Calu3 (cell line): Measurements from ENCODE around the gene VRK1. TPM values are rescaled to one million over a fixed set of nuclear protein-coding genes. Genes with fewer than 3 reads are reported as not detected.

Experiments used
- BruUV-seq: library from RNA; stranded (reverse); fragments of 400-500 nt; replicated peaks from 2 replicates; lab custom pipeline; 2021; lab: Mats Ljungman, UMichigan
- CTCF ChIA-PET: fragments of 300-600 bp; sonication (Branson Sonifier 250); formaldehyde crosslinking; loops from one replicate; lab custom pipeline; 2022; ENCODE audit warnings: antibody characterized with exemption; lab: Charles Lee
- DNase-seq: peaks from one replicate; pipeline ENCODE4 v3.0.0; 2022
- H3K27ac Mint-ChIP-seq: one replicate; pipeline ENCODE4 v1.8.0; 2022; ENCODE audit warnings: mixed read lengths; ENCODE audit not compliant: unreplicated experiment
- H3K27me3 Mint-ChIP-seq: one replicate; pipeline ENCODE4 v1.8.0; 2022; ENCODE audit warnings: mixed read lengths; ENCODE audit not compliant: unreplicated experiment
- H3K36me3 Mint-ChIP-seq: one replicate; pipeline ENCODE4 v1.8.0; 2022; ENCODE audit warnings: mild to moderate bottlenecking, moderate library complexity, mixed read lengths; ENCODE audit not compliant: insufficient read depth, unreplicated experiment
- H3K4me1 Mint-ChIP-seq: one replicate; pipeline ENCODE4 v1.8.0; 2022; ENCODE audit warnings: mild to moderate bottlenecking, low read depth, mixed read lengths; ENCODE audit not compliant: unreplicated experiment
- H3K4me3 Mint-ChIP-seq: one replicate; pipeline ENCODE4 v1.8.0; 2022; ENCODE audit warnings: mild to moderate bottlenecking, low read depth, moderate library complexity, mixed read lengths; ENCODE audit not compliant: unreplicated experiment
- H3K9me3 Mint-ChIP-seq: one replicate; pipeline ENCODE4 v1.8.0; 2022; ENCODE audit warnings: low read depth, mixed read lengths; ENCODE audit not compliant: unreplicated experiment
- intact Hi-C: fragments of 100-400 bp; cut with micrococcal nuclease; formaldehyde crosslinking; loops from one replicate; pipeline ENCODE4 v1.10.0; 2022; ENCODE audit not compliant: unreplicated experiment
- total RNA-seq: library from RNA; stranded (reverse); gene quantifications from 2 replicates; pipeline ENCODE4 v1.2.3, GENCODE V29; 2022
- TF ChIP-seq, protein P1 (sequence below): fragments of 200-600 bp; IDR thresholded peaks from one replicate; pipeline ENCODE4 v1.8.0; 2022; ENCODE audit warnings: antibody characterized with exemption; ENCODE audit not compliant: unreplicated experiment

The VRK1 gene
- total RNA-seq, 1 experiment from 2014 or later: 51.3 TPM

- DNase-seq: no peak
- H3K36me3 Mint-ChIP-seq: no peaks in the 10 kb centered on the region
- H3K4me1 Mint-ChIP-seq: peaks cover 17% of the 10 kb centered on the region
- TF ChIP-seq, protein P1, sequence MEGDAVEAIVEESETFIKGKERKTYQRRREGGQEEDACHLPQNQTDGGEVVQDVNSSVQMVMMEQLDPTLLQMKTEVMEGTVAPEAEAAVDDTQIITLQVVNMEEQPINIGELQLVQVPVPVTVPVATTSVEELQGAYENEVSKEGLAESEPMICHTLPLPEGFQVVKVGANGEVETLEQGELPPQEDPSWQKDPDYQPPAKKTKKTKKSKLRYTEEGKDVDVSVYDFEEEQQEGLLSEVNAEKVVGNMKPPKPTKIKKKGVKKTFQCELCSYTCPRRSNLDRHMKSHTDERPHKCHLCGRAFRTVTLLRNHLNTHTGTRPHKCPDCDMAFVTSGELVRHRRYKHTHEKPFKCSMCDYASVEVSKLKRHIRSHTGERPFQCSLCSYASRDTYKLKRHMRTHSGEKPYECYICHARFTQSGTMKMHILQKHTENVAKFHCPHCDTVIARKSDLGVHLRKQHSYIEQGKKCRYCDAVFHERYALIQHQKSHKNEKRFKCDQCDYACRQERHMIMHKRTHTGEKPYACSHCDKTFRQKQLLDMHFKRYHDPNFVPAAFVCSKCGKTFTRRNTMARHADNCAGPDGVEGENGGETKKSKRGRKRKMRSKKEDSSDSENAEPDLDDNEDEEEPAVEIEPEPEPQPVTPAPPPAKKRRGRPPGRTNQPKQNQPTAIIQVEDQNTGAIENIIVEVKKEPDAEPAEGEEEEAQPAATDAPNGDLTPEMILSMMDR: no peak
- intact Hi-C loops: no loop called here
- no peak overlapping the region for H3K27ac Mint-ChIP-seq
- no peaks in the 10 kb centered on the region for H3K27me3 Mint-ChIP-seq
- H3K9me3 Mint-ChIP-seq: peaks cover 5% of the 10 kb centered on the region
- no TSS peak for BruUV-seq
- H3K4me3 Mint-ChIP-seq: no peak overlapping the region
- CTCF ChIA-PET: no interaction called here
Measured at GRCh38 chr14:96905065-96905464, 107.9 kb downstream of the VRK1 start.

DNA sequence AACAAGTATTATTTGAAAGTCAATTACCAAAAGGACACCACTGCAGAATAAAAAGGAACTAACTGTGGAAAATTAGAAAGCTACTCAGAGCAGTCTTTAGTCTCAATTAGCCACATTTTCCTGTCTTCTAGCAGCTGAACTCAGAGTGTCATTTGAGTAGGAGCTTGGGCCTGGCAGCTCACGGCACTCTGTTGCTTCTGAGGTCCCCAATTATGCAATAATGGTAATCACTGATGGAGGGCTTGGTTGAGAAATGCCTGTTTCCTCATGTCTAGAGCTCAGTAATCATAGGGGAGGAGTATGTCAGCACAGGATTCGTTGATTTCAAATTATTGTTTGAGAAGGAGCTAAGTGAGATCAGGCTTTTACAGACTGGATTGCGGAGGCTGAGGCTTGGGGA, 108.6 kb downstream of the VRK1 start:
- no peak overlapping the region for H3K4me3 Mint-ChIP-seq
- CTCF ChIA-PET: no interaction called here
- H3K27ac Mint-ChIP-seq: no peak overlapping the region
- no TSS peak for BruUV-seq
- no peaks in the 10 kb centered on the region for H3K36me3 Mint-ChIP-seq
- TF ChIP-seq, protein P1: no peak
- peaks cover 17% of the 10 kb centered on the region for H3K4me1 Mint-ChIP-seq
- DNase-seq: no peak
- H3K27me3 Mint-ChIP-seq: no peaks in the 10 kb centered on the region
- peaks cover 6% of the 10 kb centered on the region for H3K9me3 Mint-ChIP-seq
- intact Hi-C loops: no loop called here

DNA sequence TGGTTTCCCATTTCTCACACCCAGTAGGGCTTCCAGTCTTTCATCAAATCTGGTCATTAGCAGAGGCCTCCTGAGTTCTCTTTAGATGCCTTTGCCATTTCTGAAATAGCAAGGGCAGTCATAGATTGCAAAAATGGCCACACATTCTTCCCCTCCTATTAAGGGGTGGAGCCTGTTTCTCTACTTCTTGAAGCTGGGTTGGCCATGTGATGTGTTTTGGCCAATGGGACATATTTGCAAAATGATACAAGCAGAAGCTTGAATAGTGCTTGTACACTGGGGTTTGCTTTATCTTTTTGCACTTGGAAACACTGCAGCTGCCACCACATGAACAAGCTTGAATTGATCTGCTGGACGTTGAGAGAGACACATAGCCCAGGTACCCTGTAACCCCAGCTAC, 109.3 kb downstream of the VRK1 start:
- CTCF ChIA-PET: no interaction called here
- no peak overlapping the region for H3K4me3 Mint-ChIP-seq
- peaks cover 17% of the 10 kb centered on the region for H3K4me1 Mint-ChIP-seq
- no peak overlapping the region for H3K27ac Mint-ChIP-seq
- H3K36me3 Mint-ChIP-seq: no peaks in the 10 kb centered on the region
- BruUV-seq: no TSS peak
- DNase-seq: no peak
- TF ChIP-seq, protein P1: no peak
- H3K9me3 Mint-ChIP-seq: peaks cover 6% of the 10 kb centered on the region
- intact Hi-C loops: no loop called here
- H3K27me3 Mint-ChIP-seq: no peaks in the 10 kb centered on the region

GRCh38 chr14:96909841-96910364, 112.7 kb downstream of the VRK1 start:
- DNase-seq: no peak
- H3K27ac Mint-ChIP-seq: no peak overlapping the region
- CTCF ChIA-PET: interaction anchor here (0.6 kb wide), 1 partner anchor 480 kb away, joined by 3 read pairs; no protein-coding TSS in a partner anchor
- intact Hi-C loops: no loop called here
- no TSS peak for BruUV-seq
- H3K9me3 Mint-ChIP-seq: peaks cover 6% of the 10 kb centered on the region
- TF ChIP-seq, protein P1: no peak
- H3K4me1 Mint-ChIP-seq: no peaks in the 10 kb centered on the region
- H3K36me3 Mint-ChIP-seq: no peaks in the 10 kb centered on the region
- H3K4me3 Mint-ChIP-seq: no peak overlapping the region
- H3K27me3 Mint-ChIP-seq: no peaks in the 10 kb centered on the region
